SH-SY5Y (cell line): ENCODE measurements around the gene OR52M1.

Experiments used
- GATA2 ChIP-seq: IDR thresholded peaks from 2 replicates; pipeline ENCODE4 v1.6.1; 2011; ENCODE audit warnings: mild to moderate bottlenecking, low read depth, low read length
- GATA3 ChIP-seq: IDR thresholded peaks from 2 replicates; pipeline ENCODE4 v1.6.1; 2011; ENCODE audit warnings: low read depth, mild to moderate bottlenecking, low read length, moderate library complexity

DNA sequence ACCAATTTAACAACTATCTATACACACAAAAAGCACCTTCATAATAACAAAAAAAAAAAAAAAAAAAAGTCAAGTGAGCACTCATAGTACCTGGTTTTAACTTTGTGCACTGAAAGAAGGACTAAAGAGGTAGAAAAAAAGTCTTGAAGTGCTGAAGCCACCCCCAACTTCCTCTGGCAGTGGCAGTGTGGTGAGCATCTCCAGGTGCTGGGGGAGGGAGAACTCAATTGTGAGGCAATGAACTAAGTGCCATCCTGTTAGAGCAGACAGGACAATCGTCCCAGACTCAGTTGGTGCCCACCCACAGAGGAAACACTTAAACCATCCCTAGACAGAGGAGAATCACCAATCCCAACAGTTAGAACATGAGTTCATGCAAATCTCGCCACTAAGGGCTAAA is 22.7 kb upstream of the OR52M1 start:
- TF ChIP-seq GATA2 (no peak), GATA3 (no peak)
